ENCODE measurements around the gene PRKAR2B. TPM values are rescaled to one million over a fixed set of nuclear protein-coding genes. Genes with fewer than 3 reads are reported as not detected.

The PRKAR2B gene
- total and polyA plus RNA-seq, 2 experiments from 2014 or later, result 42.3 to 70.4 TPM

- no peaks in the 10 kb centered on the region for H3K9me3 ChIP-seq (ENCODE audit: low read depth)
- TF ChIP-seq CTCF (IDR thresholded peaks at IDR 0.05; ENCODE audit: low read depth, low read length), result no peak
- no peak overlapping the region for H3K4me3 ChIP-seq
- no peaks in the 10 kb centered on the region for H3K36me3 ChIP-seq
- H3K27ac ChIP-seq, result no peak overlapping the region
- peaks cover 20% of the 10 kb centered on the region for H3K4me1 ChIP-seq (ENCODE audit: low read depth)
- no peak for DNase-seq (ENCODE audit: low read depth in 1 of 2, low spot score in 1 of 2)
- H3K27me3 ChIP-seq, result no peaks in the 10 kb centered on the region
Observed at GRCh38 chr7:107027208-107027607, 17.3 kb upstream of the PRKAR2B start.

- H3K36me3 ChIP-seq, result no peaks in the 10 kb centered on the region
- peak overlapping the region; percentile 84 for H3K27ac ChIP-seq
- H3K4me1 ChIP-seq (ENCODE audit: low read depth), result peaks cover 34% of the 10 kb centered on the region
- H3K4me3 ChIP-seq, result no peak overlapping the region
- no peak for TF ChIP-seq CTCF (IDR thresholded peaks at IDR 0.05; ENCODE audit: low read depth, low read length)
- DNase-seq (ENCODE audit: low read depth in 1 of 2, low spot score in 1 of 2), result no peak
- H3K27me3 ChIP-seq, result no peaks in the 10 kb centered on the region
- no peaks in the 10 kb centered on the region for H3K9me3 ChIP-seq (ENCODE audit: low read depth)
Observed at GRCh38 chr7:107029061-107029763, 15.3 kb upstream of the PRKAR2B start.

- no peak for TF ChIP-seq CTCF (IDR thresholded peaks at IDR 0.05; ENCODE audit: low read depth, low read length)
- Histone ChIP-seq H3K36me3 (no peaks in the 10 kb centered on the region), H3K4me3 (no peak overlapping the region), H3K9me3 (ENCODE audit: low read depth) (no peaks in the 10 kb centered on the region), H3K4me1 (ENCODE audit: low read depth) (peaks cover 34% of the 10 kb centered on the region), H3K27me3 (no peaks in the 10 kb centered on the region), H3K27ac (peak overlapping the region; percentile 84)
- DNase-seq (ENCODE audit: low read depth in 1 of 2, low spot score in 1 of 2), result peak in 1 of 2 donors; percentile 58
Observed at GRCh38 chr7:107029764-107030286, 14.7 kb upstream of the PRKAR2B start.

DNA sequence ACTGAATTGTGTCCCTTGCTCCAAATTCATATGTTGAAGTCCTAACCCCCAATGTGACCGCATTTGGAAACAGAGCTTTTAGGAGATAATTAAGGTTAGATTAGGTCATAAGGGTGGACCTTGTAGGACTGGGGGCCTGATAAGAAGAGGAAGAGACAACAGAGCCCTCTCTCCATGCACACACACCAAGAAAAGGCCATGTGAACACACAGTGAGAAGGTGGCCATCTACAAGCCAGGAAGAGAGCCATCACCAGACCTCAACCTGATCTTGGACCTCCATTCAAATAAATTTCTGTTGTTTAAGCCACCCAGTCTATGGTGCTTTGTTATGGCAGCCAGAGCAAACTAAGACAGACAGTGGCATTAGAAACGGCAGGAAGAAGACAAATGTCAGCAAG, 12.5 kb upstream of the PRKAR2B start:
- Histone ChIP-seq H3K4me3 (no peak overlapping the region), H3K27me3 (no peaks in the 10 kb centered on the region), H3K36me3 (no peaks in the 10 kb centered on the region), H3K9me3 (ENCODE audit: low read depth) (no peaks in the 10 kb centered on the region), H3K27ac (no peak overlapping the region), H3K4me1 (ENCODE audit: low read depth) (peaks cover 34% of the 10 kb centered on the region)
- no peak for DNase-seq (ENCODE audit: low read depth in 1 of 2, low spot score in 1 of 2)
- TF ChIP-seq CTCF (IDR thresholded peaks at IDR 0.05; ENCODE audit: low read depth, low read length), result no peak

- no peaks in the 10 kb centered on the region for H3K36me3 ChIP-seq
- no peak overlapping the region for H3K4me3 ChIP-seq
- H3K9me3 ChIP-seq (ENCODE audit: low read depth), result no peaks in the 10 kb centered on the region
- no peak for TF ChIP-seq CTCF (IDR thresholded peaks at IDR 0.05; ENCODE audit: low read depth, low read length)
- peaks cover 34% of the 10 kb centered on the region for H3K4me1 ChIP-seq (ENCODE audit: low read depth)
- no peaks in the 10 kb centered on the region for H3K27me3 ChIP-seq
- H3K27ac ChIP-seq, result peak overlapping the region; percentile 77
- no peak for DNase-seq (ENCODE audit: low read depth in 1 of 2, low spot score in 1 of 2)
Observed at GRCh38 chr7:107032720-107033438, 11.6 kb upstream of the PRKAR2B start.
